Fibroblast of skin of back (primary cell): Measurements from ENCODE around the gene TAPT1.
"Not testable (repeated sequence)": the region's sequence is repeated elsewhere in the genome, so short reads cannot be mapped to it uniquely, and the experiment has no call there.

Experiments
- DNase-seq: peaks from one replicate; pipeline ENCODE4 v3.0.0-alpha.2; 2013

The TAPT1 gene

DNA sequence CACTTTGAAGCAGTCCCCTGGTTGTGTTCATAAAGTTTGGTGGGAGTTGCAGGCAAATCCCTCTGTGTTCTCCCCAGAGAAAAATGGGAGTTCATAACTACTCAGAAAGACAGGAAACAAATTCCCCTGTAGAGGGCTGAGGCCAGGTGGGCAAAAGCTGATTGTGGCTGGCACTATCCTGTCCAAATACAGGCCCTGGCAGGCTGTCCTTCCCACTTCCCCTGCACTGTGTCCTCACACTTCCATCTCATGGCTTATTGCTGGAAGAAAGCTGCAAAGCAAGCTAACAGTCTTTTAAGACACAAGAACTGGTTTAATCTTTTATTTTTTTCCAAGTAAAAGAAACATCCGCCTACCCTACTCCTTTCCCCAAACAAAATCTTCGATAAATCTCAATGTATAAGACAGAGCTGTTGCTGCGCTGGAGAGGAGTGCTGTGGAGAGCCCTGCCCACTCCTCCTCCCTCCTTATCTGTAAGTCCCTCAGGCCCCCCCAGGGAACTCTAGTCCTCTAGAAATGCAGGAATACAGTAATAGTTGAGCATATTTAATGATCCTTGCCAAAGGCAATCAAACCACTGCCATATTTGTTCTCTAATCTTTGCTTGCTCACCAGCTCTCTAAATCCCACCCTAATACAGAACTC is 14.0 kb downstream of the TAPT1 start:
- DNase-seq = no peak

DNA sequence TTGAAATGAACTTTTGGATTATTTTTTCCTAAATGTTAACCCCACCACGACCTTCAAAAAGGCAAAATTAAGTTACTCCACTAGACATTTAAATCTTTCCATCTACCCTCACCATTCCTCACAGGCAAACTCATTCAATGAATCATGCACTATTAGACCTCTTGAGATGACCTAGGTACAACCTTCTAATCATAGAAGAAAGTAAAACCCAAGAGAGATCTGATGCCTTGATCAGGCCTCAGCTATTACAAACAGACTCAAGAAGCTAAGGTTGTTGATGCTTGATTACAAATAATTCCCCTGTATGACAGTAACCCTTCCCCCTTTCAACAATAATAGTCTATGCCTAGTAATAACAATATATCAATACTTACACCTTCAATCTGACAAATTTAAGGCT is 18.9 kb downstream of the TAPT1 start:
- DNase-seq = no peak

DNA sequence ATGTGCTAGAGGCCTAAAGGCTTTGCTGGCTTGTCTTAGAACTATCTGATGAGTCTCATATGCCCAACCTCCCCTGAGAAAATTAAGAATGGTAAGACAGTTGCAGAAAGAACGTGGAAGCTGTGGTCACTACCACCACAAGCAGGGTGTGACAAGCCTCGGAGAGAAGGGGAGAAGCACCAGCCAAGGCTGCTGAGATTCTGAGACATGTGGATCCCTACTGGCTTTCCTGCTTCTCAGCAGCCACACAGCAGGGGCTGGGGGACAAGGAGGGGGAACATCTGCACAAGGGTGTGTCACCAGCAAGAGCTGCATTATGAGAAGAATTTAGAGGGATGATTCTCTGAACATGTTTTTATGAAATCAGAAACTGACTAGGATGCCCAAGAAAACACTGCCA is 19.4 kb downstream of the TAPT1 start:
- DNase-seq = peak; percentile 13

DNA sequence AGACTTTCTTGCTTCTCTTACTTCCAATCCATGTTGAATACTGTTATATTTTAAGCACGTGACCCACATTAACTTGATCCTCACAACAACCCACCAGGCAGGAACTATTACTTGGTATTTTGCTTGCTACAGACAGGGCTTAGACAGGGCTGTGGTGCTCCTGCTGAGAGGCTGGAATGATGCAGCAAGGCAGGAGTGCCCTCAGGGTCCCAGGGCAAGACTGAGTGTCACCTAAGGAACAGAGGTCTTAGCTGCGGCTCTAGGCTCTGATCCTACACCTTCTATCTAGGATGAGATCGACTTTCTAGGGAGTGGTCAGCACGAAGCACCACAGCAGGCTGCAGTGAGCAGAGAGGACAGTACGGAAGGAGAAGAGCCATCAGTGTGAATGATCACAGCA is 20.0 kb downstream of the TAPT1 start:
- DNase-seq = no peak

DNA sequence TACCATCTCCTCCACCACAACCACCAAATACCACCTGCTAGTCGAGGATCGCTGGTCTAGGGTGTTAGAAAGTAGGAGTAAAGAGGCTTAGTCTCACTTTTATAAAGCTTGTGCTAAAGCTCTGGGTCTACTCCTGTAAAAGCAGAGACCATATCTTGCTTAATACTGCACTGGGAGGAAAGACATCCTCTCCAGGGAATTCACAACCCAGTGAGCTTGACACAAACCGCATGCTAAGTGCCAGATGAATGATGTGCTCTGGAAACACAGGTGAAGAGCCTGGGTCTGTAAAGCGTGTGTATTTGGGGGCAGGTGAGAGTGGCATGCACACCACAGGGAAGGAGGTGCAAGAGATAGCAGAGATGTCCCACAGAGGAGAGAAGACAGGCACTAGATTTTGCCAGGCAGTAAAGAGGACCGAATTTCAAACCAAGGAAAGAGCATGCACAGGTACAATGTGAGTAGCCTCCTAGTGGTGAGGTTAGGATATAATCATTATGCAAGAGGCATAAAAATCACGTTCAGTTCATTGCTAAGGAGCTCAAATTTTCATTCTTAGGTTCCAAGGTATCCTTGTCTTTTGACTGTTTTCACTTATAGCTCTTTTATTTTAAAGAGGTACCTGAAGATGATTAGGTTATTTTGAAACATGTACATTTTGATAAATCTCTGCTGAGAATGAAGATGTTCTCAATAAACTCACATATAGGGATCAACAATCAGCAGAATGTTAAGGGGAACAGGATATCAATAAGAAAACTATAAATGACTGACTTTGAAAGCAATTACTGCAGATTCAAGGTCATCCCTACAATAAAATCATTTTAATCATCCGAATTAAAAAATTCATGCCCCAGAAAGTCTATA is 20.7 kb downstream of the TAPT1 start:
- DNase-seq = peak; percentile 19

DNA sequence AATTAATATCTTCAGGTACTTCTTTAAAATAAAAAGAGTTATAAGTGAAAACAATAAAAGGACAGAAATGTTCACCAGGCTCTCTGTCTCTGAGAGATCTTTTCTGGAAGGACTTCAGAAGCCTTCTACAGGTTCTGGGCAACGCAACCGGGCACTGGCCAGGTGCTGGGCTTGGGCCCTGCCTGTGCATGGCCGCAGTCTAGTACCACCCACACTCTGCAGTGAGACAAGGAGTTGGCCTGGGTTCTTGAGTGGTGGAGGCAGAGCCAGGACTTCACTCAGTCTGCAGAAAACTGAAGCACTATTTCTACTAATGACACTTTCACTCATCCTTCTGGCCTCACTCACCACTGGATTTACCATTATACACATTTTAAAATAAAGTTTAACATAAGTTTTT is 21.8 kb downstream of the TAPT1 start:
- DNase-seq = no peak

DNA sequence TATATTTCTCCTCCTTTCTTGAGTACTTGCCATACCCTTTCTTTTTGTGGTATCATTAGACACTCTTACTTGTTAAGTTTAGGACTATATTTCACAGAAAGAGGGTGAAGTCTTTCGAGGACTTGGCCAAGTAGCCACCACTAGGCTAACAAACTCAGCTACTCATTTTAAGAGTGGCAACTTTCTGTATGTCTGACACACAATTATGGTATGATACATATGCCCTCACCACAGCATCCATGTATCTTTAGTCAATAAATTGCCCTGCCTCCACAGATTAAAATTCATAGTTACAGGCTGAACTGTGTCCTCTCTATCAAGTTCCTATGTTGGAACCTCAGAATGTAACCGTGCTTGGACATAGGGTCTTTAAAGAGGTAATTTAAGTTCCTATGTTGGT is 23.2 kb downstream of the TAPT1 start:
- DNase-seq = no peak

DNA sequence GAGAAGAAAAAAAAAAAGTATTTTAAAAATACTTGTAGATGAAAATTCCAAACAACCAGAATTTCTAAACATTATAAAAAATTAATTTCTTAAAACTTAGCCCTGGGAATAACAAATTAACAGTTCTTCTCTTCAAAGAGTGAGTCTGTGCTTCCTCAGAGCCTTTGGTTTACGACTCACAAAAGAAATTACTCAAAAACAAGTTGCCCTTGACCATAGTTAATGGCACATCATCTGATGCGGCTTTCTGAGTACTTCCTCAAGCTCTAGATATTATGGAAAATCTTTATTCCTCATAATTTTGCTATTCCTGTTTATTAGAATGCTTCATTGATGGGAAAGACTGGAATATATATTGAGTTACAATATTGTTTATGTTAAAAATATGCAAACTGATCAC is 23.7 kb downstream of the TAPT1 start:
- DNase-seq = no peak

DNA sequence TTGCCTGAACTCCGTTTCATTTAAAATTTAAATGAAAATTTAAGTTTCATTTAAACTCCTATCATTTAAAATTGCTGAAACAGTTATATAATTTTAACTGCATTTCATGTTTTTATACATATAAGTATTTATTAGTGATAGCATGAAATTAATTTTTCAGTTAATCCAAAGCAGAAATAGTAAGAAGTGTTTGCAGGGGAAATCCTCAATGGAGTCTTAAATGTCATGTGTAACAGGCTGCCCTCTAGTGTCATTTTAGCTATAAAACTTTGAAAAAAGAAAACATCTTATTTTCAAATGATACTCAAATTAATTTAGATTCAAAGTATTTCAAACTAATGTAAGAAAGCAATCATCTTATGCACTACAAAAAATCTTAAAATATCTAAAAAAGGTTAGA is 27.2 kb downstream of the TAPT1 start:
- peak; percentile 26 for DNase-seq

DNA sequence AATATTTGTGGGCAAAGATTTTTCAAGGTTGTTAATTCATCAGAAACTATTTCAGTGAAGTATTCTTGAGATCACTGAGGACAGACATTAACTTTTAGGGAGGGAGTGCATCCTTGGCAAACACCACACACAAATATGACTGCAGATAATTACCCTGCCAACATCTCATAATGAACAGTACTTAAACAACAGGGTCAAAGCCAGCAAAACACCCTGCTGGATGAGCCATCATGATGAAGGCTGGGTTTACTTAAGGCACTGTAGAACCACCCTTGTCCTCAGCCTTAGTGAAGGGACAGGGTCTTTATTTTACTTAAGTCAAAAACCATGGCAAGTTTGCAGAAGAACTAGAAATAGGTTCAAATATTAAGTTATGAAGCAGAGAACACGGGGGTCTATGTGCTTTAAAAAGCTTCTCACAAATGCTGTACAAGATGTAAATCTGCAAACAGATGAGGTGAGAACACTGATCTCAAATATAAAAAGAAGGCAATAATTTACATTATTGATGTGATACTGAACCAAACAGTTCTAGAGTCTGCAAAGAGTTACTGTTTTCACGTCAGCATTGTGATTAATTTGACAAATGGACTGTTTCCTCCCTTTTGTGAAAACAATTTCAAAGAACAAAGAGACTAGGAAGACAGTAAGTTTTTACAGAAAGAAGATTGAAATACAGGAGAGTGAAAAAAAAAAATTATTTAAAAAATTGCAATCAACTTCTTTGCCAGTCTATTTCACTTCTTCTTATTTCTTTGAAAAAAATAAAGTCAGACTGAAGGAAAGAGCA is 28.2 kb downstream of the TAPT1 start:
- no peak for DNase-seq

DNA sequence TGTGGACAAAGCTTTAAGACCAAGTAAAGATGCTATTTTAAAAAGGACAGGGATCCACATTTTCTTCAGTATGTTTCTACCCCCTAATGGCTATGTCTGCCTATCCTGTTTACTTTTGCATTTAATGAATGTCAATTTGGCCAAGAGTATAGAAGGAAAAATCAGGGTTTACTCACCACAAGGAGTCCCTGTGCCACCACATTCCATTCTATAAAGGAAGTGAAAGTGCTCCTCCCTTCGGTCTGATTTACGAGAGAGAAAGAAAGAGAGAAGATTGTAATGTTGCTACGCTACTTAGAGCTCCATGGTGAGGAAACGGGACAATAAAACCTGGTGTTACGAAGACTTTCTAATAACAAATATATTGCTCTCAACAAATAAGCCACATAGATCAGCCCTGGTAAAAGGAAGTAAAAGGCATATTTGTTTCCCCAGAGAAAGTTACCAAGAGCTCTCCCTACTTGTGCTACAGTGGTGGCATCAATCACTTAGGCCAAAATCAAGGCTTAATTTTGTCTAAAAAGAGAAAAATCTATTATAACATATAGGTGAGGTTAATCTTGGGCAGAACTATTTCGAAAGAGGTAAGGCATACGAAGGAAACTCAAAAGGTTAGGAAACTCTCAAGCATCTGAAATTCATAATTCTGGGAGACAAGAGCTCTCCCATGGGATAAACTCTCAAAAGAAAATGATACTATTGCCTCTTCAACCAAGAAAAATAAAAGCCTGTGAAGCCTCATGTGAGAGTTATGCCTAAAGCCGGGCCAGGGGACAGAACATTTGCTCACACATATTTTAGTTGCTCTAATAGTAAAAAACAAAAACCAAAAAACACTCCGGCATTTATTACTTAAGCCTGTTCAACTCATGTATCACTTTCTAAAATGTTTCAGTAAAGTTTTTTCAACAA is 29.5 kb downstream of the TAPT1 start:
- peak; percentile 83 for DNase-seq

DNA sequence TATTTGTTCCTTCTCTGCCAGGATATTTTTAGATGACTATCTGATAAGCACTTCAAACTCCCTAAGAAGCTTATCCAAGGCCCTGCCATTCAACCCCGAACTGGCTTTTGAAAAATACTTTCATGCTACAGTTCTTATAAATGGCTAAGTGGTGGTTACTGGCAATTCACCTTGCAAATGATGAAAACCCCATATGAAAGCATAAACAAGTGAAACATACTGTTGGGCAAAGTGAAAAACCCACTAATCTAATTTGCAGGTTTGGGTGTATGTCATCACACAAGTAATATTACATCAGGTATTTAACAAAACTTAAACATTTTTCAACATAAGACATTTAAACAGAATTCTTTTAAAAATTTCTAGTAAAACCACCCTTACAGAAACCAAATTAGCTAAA is 31.1 kb downstream of the TAPT1 start:
- no peak for DNase-seq

DNA sequence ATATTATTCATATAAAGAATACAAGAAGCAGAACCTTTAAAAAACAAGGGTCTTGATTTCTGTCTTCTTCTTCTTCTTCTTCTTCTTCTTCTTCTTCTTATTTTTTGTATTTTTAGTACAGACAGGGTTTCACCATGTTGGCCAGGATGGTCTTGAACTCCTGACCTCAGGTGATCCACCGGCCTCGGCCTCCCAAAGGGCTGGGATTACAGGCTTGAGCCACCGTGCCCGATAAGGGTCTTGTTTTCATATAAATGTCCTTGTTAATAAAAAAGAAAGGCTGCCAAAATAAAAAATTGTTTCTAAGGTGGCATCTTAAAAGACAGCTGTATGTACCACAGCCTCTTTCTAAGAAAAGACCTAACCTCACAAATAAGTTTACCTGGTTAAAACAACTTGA is 31.5 kb downstream of the TAPT1 start:
- not testable (repeated sequence) for DNase-seq

DNA sequence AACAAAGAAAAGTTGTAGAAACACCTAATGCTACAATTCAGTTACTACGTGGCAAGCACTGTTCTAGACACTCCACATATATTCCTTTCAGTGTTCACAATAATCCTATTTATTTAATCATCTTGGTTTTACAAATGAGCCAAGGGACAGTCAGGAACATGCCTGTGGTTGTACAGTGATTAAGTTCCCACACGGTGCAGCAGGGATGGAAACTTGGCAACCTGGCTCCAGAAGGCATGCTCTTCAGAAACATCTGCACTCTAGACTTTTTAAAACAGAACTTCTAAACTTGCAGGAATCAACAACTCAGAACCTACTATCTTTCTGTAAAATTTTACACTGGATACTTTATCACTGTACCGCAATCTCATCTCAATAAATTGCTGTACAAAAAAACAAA is 32.1 kb downstream of the TAPT1 start:
- peak; percentile 18 for DNase-seq

DNA sequence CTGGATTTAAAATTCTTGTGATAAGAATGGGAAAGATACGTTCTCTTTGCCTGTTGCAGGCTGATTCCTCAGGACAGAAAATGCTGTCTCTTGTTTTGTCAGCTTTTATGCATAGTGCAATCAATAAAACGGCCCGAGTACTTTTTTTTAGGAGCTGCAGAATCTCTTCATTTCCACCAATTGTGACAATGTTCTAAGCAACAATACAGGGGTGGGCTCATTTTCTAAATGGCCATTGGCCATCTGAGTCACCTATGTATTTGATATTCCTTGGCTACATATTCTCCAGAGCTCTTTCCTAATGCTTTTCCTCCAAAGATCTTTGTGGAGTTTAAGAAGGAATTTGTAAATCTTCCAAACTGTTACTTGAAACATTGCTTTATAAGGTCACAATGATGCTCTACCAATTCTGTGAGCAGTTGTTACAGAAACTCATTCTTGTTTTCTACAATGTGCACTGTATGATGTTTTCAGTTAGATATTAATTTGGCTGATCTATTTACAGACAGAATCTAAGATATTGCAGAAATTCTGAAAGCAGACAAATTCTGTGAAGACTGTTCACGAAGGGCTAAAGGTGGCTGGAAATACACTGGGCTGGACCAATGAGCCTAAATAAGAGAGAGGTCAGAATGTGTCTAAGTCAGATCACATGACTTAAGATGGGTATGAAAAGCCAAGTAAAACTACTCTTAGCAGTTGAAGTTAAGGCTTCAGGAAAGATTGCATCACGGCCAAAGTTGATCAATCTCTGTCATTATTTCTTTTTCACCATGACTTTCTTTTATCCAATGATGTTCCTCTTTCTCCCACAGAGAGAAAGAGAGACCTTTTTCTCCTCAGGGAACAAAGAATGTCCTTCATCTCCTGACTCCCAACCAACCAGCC is 33.4 kb downstream of the TAPT1 start:
- no peak for DNase-seq

DNA sequence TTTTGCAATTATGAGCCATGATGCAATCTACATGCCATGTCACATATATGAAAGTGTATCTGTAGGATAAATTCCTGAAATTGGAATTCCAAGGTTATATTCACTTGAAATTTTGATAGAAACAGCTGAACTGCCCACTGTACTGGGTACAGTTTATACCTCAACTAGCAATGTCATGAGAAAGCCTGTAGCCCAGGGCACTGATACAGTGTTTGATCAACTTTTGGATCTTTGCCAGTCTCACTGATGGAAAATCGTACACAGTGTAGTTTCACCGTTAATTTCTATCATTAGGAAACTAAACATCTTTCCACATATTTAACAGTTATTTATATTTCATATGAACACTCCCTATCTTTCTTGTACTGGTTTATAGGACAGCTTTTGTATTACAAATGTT is 34.2 kb downstream of the TAPT1 start:
- DNase-seq = no peak

DNA sequence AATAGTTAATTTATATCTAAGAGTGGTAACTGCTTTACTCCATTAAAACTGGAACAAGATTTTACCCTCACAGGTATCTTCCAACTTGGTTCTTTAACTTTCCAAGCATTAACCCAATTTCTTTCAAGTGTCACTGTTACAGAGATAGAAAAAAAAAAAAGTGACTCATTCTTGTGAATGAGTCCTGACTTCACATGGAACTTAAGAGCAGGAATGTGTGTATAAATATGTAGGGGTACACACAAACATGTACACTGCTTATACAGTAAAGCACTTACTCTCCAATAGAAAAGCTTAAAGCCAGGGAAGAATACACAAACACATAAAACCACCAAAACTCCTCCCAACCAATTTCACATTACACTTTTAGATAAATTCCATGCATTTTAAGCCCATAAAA is 38.8 kb downstream of the TAPT1 start:
- DNase-seq = peak; percentile 13

DNA sequence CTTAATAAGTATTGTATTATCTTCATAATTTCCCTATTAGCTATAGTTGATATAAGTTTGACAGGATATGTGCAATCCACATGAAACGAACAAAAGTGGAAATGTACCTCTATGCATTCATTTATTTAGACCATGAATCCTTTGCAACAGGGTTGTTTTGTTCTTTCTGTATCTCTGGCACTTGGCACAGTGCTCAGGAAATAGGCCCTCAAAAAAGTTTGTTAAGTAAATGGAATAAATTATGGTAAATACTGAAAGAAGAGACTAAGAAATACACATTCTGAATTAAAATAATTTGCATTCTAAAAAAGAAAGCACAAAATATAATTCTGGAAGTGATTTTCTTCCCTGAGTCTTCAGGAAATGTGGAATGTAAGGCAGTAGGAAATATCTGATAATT is 39.3 kb downstream of the TAPT1 start:
- no peak for DNase-seq

DNA sequence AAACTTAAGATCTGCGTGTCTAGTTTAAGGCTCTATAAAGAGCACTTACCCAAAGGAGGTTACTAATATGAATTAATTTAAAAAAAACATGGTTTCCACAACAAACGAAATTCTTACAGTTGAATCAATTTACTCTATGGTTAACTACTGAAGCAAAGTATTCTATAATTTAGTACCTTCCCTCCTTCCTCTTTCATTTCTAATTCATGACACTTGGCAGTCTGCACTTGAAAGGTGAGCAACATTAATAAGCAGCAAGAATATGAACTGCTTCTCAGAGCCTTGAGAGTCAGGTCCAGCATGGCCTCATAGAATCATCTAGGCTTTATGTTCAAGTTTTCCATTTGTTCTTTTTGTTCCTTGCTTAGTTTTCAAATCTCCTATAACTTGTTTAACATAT is 42.7 kb downstream of the TAPT1 start:
- no peak for DNase-seq

DNA sequence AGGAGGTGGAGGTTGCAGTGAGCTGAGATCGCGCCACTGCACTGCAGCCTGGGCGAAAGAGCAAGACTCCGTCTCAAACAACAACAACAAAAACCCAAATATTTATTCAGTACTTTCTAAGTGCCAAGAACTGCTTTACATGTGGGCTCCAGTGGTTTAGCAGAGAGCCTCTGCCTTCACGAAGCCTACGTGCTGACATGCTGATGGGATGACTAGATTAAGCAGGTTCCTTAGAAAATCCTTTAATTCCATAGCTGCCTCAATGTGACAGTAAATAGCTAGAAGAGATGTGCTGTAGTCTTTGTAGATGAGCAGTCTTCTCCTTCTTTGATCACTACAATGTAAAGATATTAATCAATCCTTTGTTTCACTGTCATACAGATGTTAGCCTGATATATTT is 49.6 kb downstream of the TAPT1 start:
- no peak for DNase-seq

DNA sequence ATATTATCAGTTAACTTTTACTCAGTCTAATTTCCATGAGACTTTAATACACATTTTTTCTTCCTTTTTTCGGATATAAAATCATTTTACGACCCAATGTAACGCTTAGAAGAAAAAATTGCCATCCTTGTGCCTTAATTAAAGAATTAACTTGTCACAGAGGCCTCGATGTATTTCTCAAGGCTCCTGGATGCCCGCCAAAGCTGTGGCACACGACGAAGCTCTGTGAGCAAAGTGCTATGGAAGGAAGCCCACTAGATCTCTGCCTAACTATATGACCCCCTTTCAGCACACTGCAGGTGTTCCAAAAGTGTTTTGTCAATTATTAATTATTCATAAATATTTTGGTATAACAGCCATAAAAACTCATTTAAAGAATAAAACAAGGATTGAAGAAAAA is 54.4 kb downstream of the TAPT1 start:
- DNase-seq = no peak
